ENCODE data around the gene RAP1GAP2.

The RAP1GAP2 gene

DNA sequence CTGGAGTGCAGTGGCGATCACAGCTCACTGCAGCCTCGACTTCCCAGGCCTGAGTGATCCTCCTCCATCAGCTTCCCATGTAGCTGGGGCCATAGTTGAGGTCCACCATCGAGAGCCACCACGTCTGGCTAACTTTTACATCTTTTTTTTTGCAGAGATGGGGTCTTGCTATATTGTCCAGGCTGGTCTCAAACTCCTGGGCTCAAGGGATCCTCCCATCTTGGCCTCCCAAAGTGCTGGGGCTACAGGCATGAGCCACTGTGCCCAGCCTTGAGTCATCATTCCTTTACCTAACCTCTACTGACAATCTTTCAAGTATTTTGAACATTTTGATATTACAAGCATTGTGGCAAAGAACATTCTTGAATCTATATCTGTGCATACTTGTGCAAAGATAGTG is 37.4 kb upstream of the RAP1GAP2 start:
- no peak for DNase-seq (ENCODE audit: low spot score)
- Histone ChIP-seq H3K4me3 (no peak overlapping the region), H3K27ac (no peak overlapping the region)
- TF ChIP-seq, protein P1, sequence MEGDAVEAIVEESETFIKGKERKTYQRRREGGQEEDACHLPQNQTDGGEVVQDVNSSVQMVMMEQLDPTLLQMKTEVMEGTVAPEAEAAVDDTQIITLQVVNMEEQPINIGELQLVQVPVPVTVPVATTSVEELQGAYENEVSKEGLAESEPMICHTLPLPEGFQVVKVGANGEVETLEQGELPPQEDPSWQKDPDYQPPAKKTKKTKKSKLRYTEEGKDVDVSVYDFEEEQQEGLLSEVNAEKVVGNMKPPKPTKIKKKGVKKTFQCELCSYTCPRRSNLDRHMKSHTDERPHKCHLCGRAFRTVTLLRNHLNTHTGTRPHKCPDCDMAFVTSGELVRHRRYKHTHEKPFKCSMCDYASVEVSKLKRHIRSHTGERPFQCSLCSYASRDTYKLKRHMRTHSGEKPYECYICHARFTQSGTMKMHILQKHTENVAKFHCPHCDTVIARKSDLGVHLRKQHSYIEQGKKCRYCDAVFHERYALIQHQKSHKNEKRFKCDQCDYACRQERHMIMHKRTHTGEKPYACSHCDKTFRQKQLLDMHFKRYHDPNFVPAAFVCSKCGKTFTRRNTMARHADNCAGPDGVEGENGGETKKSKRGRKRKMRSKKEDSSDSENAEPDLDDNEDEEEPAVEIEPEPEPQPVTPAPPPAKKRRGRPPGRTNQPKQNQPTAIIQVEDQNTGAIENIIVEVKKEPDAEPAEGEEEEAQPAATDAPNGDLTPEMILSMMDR (IDR thresholded peaks at IDR 0.05), result no peak

DNA sequence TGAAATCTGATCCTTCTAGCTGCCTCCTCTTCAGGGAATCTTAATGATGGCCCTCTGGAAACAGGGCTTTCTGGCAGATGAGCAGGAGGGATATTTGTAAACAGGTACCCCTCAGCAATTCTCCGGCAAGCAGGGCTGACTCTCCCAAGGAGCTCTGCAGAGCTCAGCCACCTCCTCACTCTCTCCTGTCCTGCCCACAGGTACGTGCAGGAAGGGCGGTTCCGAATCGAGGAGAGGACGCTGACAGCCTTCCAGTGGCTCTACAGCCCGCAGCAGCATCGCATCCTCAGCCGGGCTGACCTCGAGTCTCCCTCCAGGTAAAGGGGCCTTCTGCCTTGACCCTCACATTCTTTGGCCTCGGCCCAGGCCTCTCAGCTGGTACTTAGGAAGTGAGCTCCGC is 26.1 kb upstream of the RAP1GAP2 start:
- DNase-seq (ENCODE audit: low spot score), result no peak
- TF ChIP-seq, protein P1 (IDR thresholded peaks at IDR 0.05), result no peak
- H3K4me3 ChIP-seq, result no peak overlapping the region
- H3K27ac ChIP-seq, result no peak overlapping the region

DNA sequence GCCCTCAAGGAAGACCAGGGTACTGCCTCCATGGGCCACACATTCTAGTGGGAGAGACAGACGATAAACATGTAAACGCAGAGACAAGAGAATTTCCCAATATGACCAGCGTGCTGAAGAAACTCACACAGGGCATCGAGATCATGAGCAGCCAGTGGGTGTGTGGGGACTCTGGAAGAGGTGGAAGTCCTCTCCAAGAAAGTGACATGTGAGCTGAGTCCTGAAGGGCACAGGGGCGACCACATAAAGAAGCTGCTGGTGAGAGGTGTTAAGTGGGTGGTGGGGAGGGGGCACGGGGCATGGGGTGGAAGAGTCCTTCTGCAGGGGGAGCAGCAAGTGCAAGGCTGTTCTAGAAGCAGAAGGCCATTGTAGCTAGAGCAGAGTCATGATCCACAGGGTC is 21.0 kb upstream of the RAP1GAP2 start:
- TF ChIP-seq, protein P1 (IDR thresholded peaks at IDR 0.05), result no peak
- DNase-seq (ENCODE audit: low spot score), result no peak
- Histone ChIP-seq H3K4me3 (no peak overlapping the region), H3K27ac (no peak overlapping the region)

DNA sequence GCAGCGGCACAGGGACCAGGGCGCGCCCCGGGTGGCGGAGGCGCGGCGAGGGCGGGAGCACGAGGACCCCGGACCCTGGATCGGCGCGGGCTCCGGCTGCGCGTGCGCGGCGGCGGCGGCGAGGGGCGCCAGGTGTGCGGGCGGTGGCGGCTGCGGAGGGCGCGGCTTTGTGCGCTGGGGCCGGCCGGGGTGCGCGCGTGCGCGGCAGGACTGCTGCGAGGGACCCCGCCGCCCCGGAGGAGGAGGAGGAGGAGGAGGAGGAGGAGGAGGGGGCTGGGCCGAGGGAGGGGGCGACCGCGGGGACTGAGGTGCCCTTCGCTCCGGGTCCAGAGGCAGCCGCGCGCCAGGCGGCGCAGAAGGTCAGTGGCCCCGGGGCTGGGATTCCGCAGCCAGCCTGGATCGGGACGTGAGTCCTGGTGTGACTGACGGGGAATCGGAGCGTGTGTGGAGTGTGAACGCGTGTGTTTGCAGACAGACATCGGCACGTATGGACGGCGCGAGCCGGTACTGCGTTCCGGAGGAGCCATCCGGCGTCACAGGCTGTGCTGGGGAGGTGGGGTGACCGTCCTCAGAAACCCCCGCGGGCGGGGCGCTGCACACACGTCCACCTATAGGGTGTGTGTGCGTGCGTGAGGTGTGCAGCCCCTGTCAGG is 19.5 kb upstream of the RAP1GAP2 start:
- Histone ChIP-seq H3K27ac (no peak overlapping the region), H3K4me3 (peak overlapping the region; percentile 48)
- TF ChIP-seq, protein P1 (IDR thresholded peaks at IDR 0.05), result no peak
- no peak for DNase-seq (ENCODE audit: low spot score)

DNA sequence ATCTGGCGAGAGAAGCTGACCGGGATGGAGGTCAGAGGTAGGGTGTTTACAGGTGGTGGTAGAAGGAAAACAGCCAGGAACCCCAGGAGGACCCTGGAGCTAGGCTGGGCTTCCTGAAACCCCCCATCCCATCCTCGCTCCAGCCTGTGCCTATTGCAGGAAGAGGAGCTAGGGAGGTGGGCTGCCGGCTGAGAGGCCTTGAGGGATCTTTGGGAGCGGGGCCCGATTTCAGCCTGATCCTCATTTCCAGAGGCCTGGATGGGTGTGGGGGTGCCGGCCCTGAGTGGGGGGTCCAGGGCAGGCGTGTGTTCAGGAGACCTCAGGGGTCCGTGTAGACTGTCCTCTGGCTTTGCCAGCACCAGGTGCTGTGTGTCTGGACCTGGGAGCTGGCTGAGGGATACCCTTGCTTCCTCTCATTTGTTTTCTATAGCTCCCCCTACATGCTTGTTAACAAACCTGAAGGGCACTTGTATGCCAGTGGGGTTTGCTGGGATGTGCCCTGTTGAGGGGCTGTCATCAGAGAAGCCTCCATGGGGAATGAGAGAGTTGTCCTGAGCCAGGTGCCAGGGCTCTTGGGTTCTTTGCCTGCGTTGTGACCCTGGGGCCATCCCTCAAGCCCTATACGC is 18.9 kb upstream of the RAP1GAP2 start:
- DNase-seq (ENCODE audit: low spot score), result no peak
- H3K27ac ChIP-seq, result no peak overlapping the region
- TF ChIP-seq, protein P1 (IDR thresholded peaks at IDR 0.05), result no peak
- H3K4me3 ChIP-seq, result no peak overlapping the region

DNA sequence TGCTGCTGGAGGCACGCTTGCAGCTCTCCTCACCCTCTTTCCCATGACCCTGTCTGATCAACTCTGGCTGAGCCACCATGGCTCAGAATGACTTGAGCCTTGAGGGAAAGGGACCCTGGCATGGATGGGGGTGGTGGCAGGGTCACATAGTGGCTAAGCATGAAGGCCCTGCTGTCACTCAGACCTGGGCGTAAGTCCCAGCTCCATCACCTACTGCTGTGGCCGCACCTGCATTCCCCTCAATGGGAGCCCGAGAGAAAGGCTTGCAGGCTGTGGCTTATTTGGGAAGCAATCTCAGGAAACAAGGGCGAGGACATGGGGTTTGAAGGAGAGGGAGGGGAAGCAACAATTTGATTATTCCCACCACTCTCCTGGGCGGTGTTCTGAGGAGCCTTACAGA is 17.7 kb upstream of the RAP1GAP2 start:
- no peak for DNase-seq (ENCODE audit: low spot score)
- no peak overlapping the region for H3K4me3 ChIP-seq
- no peak overlapping the region for H3K27ac ChIP-seq
- TF ChIP-seq, protein P1 (IDR thresholded peaks at IDR 0.05), result no peak

DNA sequence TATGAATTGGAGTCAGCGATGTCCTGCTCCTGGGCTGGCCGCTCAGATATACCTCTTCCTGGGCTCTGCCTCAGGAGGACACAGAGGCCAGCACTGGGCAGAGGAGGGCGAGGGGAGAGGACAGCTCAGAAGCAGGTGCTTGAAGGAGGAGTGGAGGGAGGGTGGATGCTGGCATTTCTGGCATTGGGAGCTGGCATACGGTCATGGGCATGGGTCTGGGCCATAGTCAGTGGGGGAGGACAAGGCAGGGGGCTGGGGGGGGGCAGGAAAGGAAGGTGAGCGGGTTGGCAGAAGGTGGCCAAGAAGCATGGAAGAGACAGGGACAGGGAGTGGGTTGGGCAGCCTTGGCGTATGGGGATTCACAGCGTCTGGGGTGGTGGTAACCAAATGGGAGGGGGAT is 16.7 kb upstream of the RAP1GAP2 start:
- no peak for DNase-seq (ENCODE audit: low spot score)
- H3K27ac ChIP-seq, result no peak overlapping the region
- TF ChIP-seq, protein P1 (IDR thresholded peaks at IDR 0.05), result no peak
- no peak overlapping the region for H3K4me3 ChIP-seq

All from coronary artery (tissue), 2 donors.